Rectal smooth muscle tissue (tissue), 1 donor: Measurements from ENCODE around the gene ABCD2.
A peak's percentile ranks its signal among the peaks of the same experiment; 100 is the strongest.

ENCODE experiments used
- H3K27ac ChIP-seq: one replicate; pipeline ENCODE4 v1.7.0; 2013; ENCODE audit warnings: low read depth, low read length, inconsistent platforms
- H3K27me3 ChIP-seq: one replicate; pipeline ENCODE4 v1.7.0; 2013; ENCODE audit warnings: low read length; ENCODE audit not compliant: control insufficient read depth, insufficient read depth
- H3K36me3 ChIP-seq: one replicate; pipeline ENCODE4 v1.7.0; 2013; ENCODE audit warnings: low read length; ENCODE audit not compliant: control insufficient read depth, insufficient read depth
- H3K4me1 ChIP-seq: one replicate; pipeline ENCODE4 v1.7.0; 2013; ENCODE audit warnings: low read length; ENCODE audit not compliant: control insufficient read depth, insufficient read depth
- H3K4me3 ChIP-seq: one replicate; pipeline ENCODE4 v1.7.0; 2013; ENCODE audit warnings: low read length
- H3K9ac ChIP-seq: one replicate; pipeline ENCODE4 v1.7.0; 2013; ENCODE audit warnings: low read length

ABCD2 gene

GRCh38 chr12:39622306-39622705 is 2.7 kb upstream of the ABCD2 start:
- H3K9ac ChIP-seq = no peak overlapping the region
- H3K4me1 ChIP-seq = peaks cover 7% of the 10 kb centered on the region
- H3K36me3 ChIP-seq = no peaks in the 10 kb centered on the region
- H3K4me3 ChIP-seq = no peak overlapping the region
- no peak overlapping the region for H3K27ac ChIP-seq
- no peaks in the 10 kb centered on the region for H3K27me3 ChIP-seq

GRCh38 chr12:39621670-39622069 is 2.1 kb upstream of the ABCD2 start:
- no peaks in the 10 kb centered on the region for H3K27me3 ChIP-seq
- H3K36me3 ChIP-seq = no peaks in the 10 kb centered on the region
- no peak overlapping the region for H3K4me3 ChIP-seq
- no peak overlapping the region for H3K9ac ChIP-seq
- peaks cover 7% of the 10 kb centered on the region for H3K4me1 ChIP-seq
- H3K27ac ChIP-seq = no peak overlapping the region

GRCh38 chr12:39620659-39621658 is 1.4 kb upstream of the ABCD2 start:
- Histone ChIP-seq H3K27me3 (no peaks in the 10 kb centered on the region), H3K4me1 (peaks cover 11% of the 10 kb centered on the region), H3K4me3 (peak overlapping the region; percentile 72), H3K27ac (peak overlapping the region; percentile 82), H3K9ac (peak overlapping the region; percentile 24), H3K36me3 (no peaks in the 10 kb centered on the region)

- Histone ChIP-seq H3K27me3 (no peaks in the 10 kb centered on the region), H3K27ac (peak overlapping the region; percentile 82), H3K4me3 (peak overlapping the region; percentile 72), H3K36me3 (no peaks in the 10 kb centered on the region), H3K9ac (no peak overlapping the region), H3K4me1 (peaks cover 11% of the 10 kb centered on the region)
Measured at GRCh38 chr12:39619316-39619659, 315 bp downstream of the ABCD2 start.

- H3K27me3 ChIP-seq = no peaks in the 10 kb centered on the region
- H3K9ac ChIP-seq = no peak overlapping the region
- H3K36me3 ChIP-seq = no peaks in the 10 kb centered on the region
- peaks cover 11% of the 10 kb centered on the region for H3K4me1 ChIP-seq
- peak overlapping the region; percentile 72 for H3K4me3 ChIP-seq
- H3K27ac ChIP-seq = peak overlapping the region; percentile 82
Measured at GRCh38 chr12:39618701-39619100, 902 bp downstream of the ABCD2 start.

GRCh38 chr12:39617887-39618286 is 1.7 kb downstream of the ABCD2 start:
- Histone ChIP-seq H3K4me3 (no peak overlapping the region), H3K27me3 (no peaks in the 10 kb centered on the region), H3K27ac (no peak overlapping the region), H3K4me1 (peaks cover 11% of the 10 kb centered on the region), H3K9ac (no peak overlapping the region), H3K36me3 (no peaks in the 10 kb centered on the region)

- no peak overlapping the region for H3K4me3 ChIP-seq
- no peak overlapping the region for H3K27ac ChIP-seq
- no peak overlapping the region for H3K9ac ChIP-seq
- H3K27me3 ChIP-seq = no peaks in the 10 kb centered on the region
- H3K4me1 ChIP-seq = peaks cover 11% of the 10 kb centered on the region
- H3K36me3 ChIP-seq = no peaks in the 10 kb centered on the region
Measured at GRCh38 chr12:39616666-39617065, 2.9 kb downstream of the ABCD2 start.

- Histone ChIP-seq H3K27ac (no peak overlapping the region), H3K4me3 (no peak overlapping the region), H3K4me1 (peaks cover 11% of the 10 kb centered on the region), H3K36me3 (no peaks in the 10 kb centered on the region), H3K27me3 (no peaks in the 10 kb centered on the region), H3K9ac (no peak overlapping the region)
Measured at GRCh38 chr12:39616251-39616650, 3.4 kb downstream of the ABCD2 start.

GRCh38 chr12:39613525-39613924 is 6.1 kb downstream of the ABCD2 start:
- no peaks in the 10 kb centered on the region for H3K36me3 ChIP-seq
- H3K9ac ChIP-seq = no peak overlapping the region
- H3K4me1 ChIP-seq = peaks cover 6% of the 10 kb centered on the region
- no peaks in the 10 kb centered on the region for H3K27me3 ChIP-seq
- no peak overlapping the region for H3K4me3 ChIP-seq
- no peak overlapping the region for H3K27ac ChIP-seq

GRCh38 chr12:39612250-39612649 is 7.4 kb downstream of the ABCD2 start:
- Histone ChIP-seq H3K27ac (no peak overlapping the region), H3K4me3 (no peak overlapping the region), H3K9ac (no peak overlapping the region), H3K4me1 (peaks cover 4% of the 10 kb centered on the region), H3K27me3 (no peaks in the 10 kb centered on the region), H3K36me3 (no peaks in the 10 kb centered on the region)

GRCh38 chr12:39611818-39612217 is 7.8 kb downstream of the ABCD2 start:
- H3K27ac ChIP-seq = no peak overlapping the region

GRCh38 chr12:39610436-39611025 is 9.1 kb downstream of the ABCD2 start:
- Histone ChIP-seq H3K36me3 (no peaks in the 10 kb centered on the region), H3K27me3 (no peaks in the 10 kb centered on the region), H3K4me3 (no peak overlapping the region), H3K4me1 (no peaks in the 10 kb centered on the region), H3K27ac (no peak overlapping the region), H3K9ac (no peak overlapping the region)

More at GRCh38 chr12:39611818-39612217, 7.8 kb downstream of the ABCD2 start:
- H3K9ac ChIP-seq = no peak overlapping the region
- no peaks in the 10 kb centered on the region for H3K36me3 ChIP-seq
- H3K4me3 ChIP-seq = no peak overlapping the region
- H3K27me3 ChIP-seq = no peaks in the 10 kb centered on the region
- peaks cover 4% of the 10 kb centered on the region for H3K4me1 ChIP-seq
